HepG2 (cell line): Measurements from ENCODE around the gene TRIM62. TPM values are rescaled to one million over a fixed set of nuclear protein-coding genes. Genes with fewer than 3 reads are reported as not detected.

Source experiments
- ATAC-seq: fragments of 200-7000 bp; cut with Tn5 transposase; 3 replicates; pipeline ENCODE4 v1.9.1; 2020; ENCODE audit warnings: mild to moderate bottlenecking, moderate library complexity
- BruUV-seq: library from RNA; stranded (reverse); fragments of 400-500 nt; replicated peaks from 2 replicates; lab custom pipeline; 2021; lab: Mats Ljungman, UMichigan
- CTCF ChIA-PET: fragments of 300-600 bp; formaldehyde crosslinking; extraction: SDS; loops from one replicate; lab custom pipeline; 2021; ENCODE audit warnings: low total read pairs, inconsistent platforms, low intra/inter-chr PET ratio; lab: Yijun Ruan, JAX
- POLR2A ChIA-PET: fragments of 350-600 bp; sonication (Branson Sonifier 250); formaldehyde crosslinking; loops from one replicate; lab custom pipeline; 2020; ENCODE audit warnings: antibody characterized with exemption, inconsistent platforms; lab: Yijun Ruan, JAX
- DNase-seq: peaks from one replicate; pipeline ENCODE4 v3.0.0-alpha.2; 2015; ENCODE audit warnings: low spot score
- FAIRE-seq: peaks from 3 replicates; lab custom pipeline; 2011; peaks lifted over from hg19 to GRCh38; lab: Jason Lieb, UNC
- H2AFZ ChIP-seq: one replicate; pipeline ENCODE4 v1.6.1; 2011; ENCODE audit warnings: low read length, inconsistent platforms
- H3K27ac ChIP-seq: fragments of 300-600 bp; 3 replicates; pipeline ENCODE4 v1.8.0; 2011; ENCODE audit warnings: mixed run types, mild to moderate bottlenecking, mixed read lengths, low read length, inconsistent platforms; ENCODE audit not compliant: insufficient read depth; ENCODE audit errors: extremely low read length
- H3K27me3 ChIP-seq, 2 experiments: fragments of 200-600 bp in 1 of 2; 2 replicates in 1 of 2; 3 replicates in 1 of 2; pipeline versions ENCODE4 v1.6.0 to v1.8.0; 2011; ENCODE audit warnings: low read length in 2 of 2, mild to moderate bottlenecking in 2 of 2, moderate library complexity in 2 of 2, inconsistent platforms in 1 of 2; ENCODE audit not compliant: insufficient read depth in 2 of 2, control insufficient read depth in 1 of 2
- H3K36me3 ChIP-seq, 2 experiments: fragments of 200-600 bp in 1 of 2; replicated peaks in 1 of 2; 2 replicates in 1 of 2; 3 replicates in 1 of 2; pipeline versions ENCODE4 v1.5.1 to v1.8.0; 2011; ENCODE audit warnings: low read length in 2 of 2, inconsistent platforms in 1 of 2; ENCODE audit not compliant: insufficient read depth in 2 of 2, control insufficient read depth in 1 of 2
- H3K4me1 ChIP-seq: 2 replicates; pipeline ENCODE4 v1.5.1; 2012; ENCODE audit warnings: low read length, inconsistent platforms; ENCODE audit not compliant: insufficient read depth
- H3K4me2 ChIP-seq: 2 replicates; pipeline ENCODE4 v1.6.0; 2011; ENCODE audit warnings: low read depth, low read length, inconsistent platforms
- H3K4me3 ChIP-seq, 3 experiments: fragments of 200-600 bp in 1 of 3; sonication (generic), shearing (Covaris generic) in 1 of 3; replicated peaks in 1 of 3; 2 replicates each; pipeline ENCODE4 v1.5.1; 2011 to 2016; ENCODE audit warnings: low read length in 3 of 3, inconsistent platforms in 2 of 3, low read depth in 2 of 3, mild to moderate bottlenecking in 2 of 3, control low read depth in 1 of 3, mixed read lengths in 1 of 3; ENCODE audit not compliant: insufficient read depth in 1 of 3
- H3K79me2 ChIP-seq: one replicate; pipeline ENCODE4 v1.6.1; 2011; ENCODE audit warnings: low read length, inconsistent platforms; ENCODE audit not compliant: insufficient read depth
- H3K9ac ChIP-seq: 2 replicates; pipeline ENCODE4 v1.6.0; 2011; ENCODE audit warnings: mild to moderate bottlenecking, low read depth, low read length, inconsistent platforms; ENCODE audit not compliant: insufficient read depth
- H3K9me3 ChIP-seq: 2 replicates; pipeline ENCODE4 v1.5.1; 2012; ENCODE audit warnings: mild to moderate bottlenecking, low read length
- H4K20me1 ChIP-seq: 2 replicates; pipeline ENCODE4 v1.6.0; 2011; ENCODE audit warnings: inconsistent platforms, mild to moderate bottlenecking, low read length, moderate library complexity; ENCODE audit not compliant: insufficient read depth
- CEBPG ChIP-seq: IDR thresholded peaks from 2 replicates; pipeline ENCODE4 v1.6.1; 2016
- CSRNP2 ChIP-seq: sonication (generic); formaldehyde crosslinking; conservative IDR thresholded peaks from 2 replicates; pipeline ENCODE4 v1.8.0; 2022; ENCODE audit warnings: low read depth, missing genetic modification reagents
- DMAP1 ChIP-seq: IDR thresholded peaks from 2 replicates; pipeline ENCODE4 v1.6.1; 2016
- ELF4 ChIP-seq: sonication (generic); formaldehyde crosslinking; IDR thresholded peaks from 2 replicates; pipeline ENCODE4 v1.5.0; 2020; ENCODE audit warnings: missing genetic modification reagents, mild to moderate bottlenecking, moderate library complexity, borderline replicate concordance
- PAX8 ChIP-seq: sonication (generic); formaldehyde crosslinking; IDR thresholded peaks from 2 replicates; pipeline ENCODE4 v1.8.0; 2022; ENCODE audit warnings: mild to moderate bottlenecking, missing genetic modification reagents, borderline replicate concordance
- RFX1 ChIP-seq: fragments of 450-650 bp; IDR thresholded peaks from 2 replicates; pipeline ENCODE4 v1.6.1; 2017
- UBTF ChIP-seq: sonication (generic); formaldehyde crosslinking; IDR thresholded peaks from 2 replicates; pipeline ENCODE4 v1.4.0; 2020; ENCODE audit warnings: mild to moderate bottlenecking, missing genetic modification reagents
- ZNF724P ChIP-seq: sonication (generic); formaldehyde crosslinking; IDR thresholded peaks from 2 replicates; pipeline ENCODE4 v1.8.0; 2022; ENCODE audit warnings: missing genetic modification reagents, borderline replicate concordance
- WGBS: methylation state at CpG from one replicate; pipeline ENCODE4 v1.1.6; 2017; ENCODE audit warnings: low lambda C conversion rate; 5-methylcytosine and 5-hydroxymethylcytosine counted together
- in situ Hi-C: cut with HindIII; loops from 2 replicates; pipeline ENCODE4 v1.10.0; 2017; ENCODE audit warnings: low pct_unique_long_range_greater_than_20kb; ENCODE audit not compliant: extremely low pct_ligation_motif_present
- intact Hi-C: fragments of 100-400 bp; cut with micrococcal nuclease; formaldehyde crosslinking; loops from one replicate; pipeline ENCODE4 v1.10.0; 2022; ENCODE audit not compliant: unreplicated experiment
- polyA plus RNA-seq, 8 experiments: library from polyadenylated mRNA; depleted of rRNA in 3 of 8; stranded (reverse) in 7 of 8; unstranded in 1 of 8; fragments of >200 nt; fragmentation: Illumina TruSeq in 4 of 8; extraction: Trizol in 4 of 8; gene quantifications; 2 replicates each; pipeline versions ENCODE4 v1.2.1 to v1.2.3, GENCODE V29; 2011 to 2016; ENCODE audit warnings: low read depth in 4 of 8, missing spikeins in 1 of 8, mixed read lengths in 1 of 8; ENCODE audit not compliant: insufficient read depth in 1 of 8
- total RNA-seq, 5 experiments: library from RNA; depleted of rRNA; stranded (reverse); fragments of >200 nt; fragmentation: Illumina TruSeq; extraction: Trizol; gene quantifications; 2 replicates each; pipeline ENCODE4 v1.2.3, GENCODE V29; 2016; ENCODE audit warnings: low read depth in 1 of 5
- TF ChIP-seq, protein P1 (sequence below): sonication (generic); formaldehyde crosslinking; IDR thresholded peaks from 2 replicates; pipeline ENCODE4 v1.9.0; 2021; ENCODE audit warnings: missing genetic modification reagents, borderline replicate concordance

TRIM62 gene
- total and polyA plus RNA-seq, 2 of the 13 experiments (the other 11 are each of a cell fraction or from before 2014, with no cell fraction given): 0.53 to 0.57 TPM

DNA sequence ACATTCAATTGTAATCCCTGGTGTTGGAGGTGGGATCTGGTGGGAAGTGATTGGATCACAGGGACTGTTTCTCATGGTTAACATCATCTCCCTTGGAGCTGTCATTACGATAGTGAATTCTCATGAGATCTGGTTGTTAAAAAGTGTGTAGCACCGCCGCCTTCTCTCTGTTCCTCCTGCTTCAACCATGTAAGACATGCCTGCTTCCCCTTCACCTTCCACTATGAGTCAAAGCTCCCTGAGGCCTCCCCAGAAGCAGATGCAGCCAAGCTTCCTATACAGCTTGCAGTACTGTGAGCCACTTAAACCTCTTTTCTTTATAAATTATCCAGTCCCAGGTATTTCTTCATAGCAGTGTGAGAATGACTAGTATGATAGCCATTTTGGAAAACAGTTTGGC lies 30.1 kb upstream of the TRIM62 start:
- 17% methylated on average over 3 of the region's 3 CpGs for WGBS
- BruUV-seq: no TSS peak
- H4K20me1 ChIP-seq: no peaks in the 10 kb centered on the region
- no peaks in the 10 kb centered on the region for H3K4me1 ChIP-seq
- H3K4me3 ChIP-seq: no peak overlapping the region
- in situ Hi-C loops (no loop called here), intact Hi-C loops (no loop called here)
- no peak overlapping the region for H3K27ac ChIP-seq
- H2AFZ ChIP-seq: no peak overlapping the region
- ChIA-PET POLR2A (no interaction called here), CTCF (no interaction called here)
- TF ChIP-seq, protein P1, sequence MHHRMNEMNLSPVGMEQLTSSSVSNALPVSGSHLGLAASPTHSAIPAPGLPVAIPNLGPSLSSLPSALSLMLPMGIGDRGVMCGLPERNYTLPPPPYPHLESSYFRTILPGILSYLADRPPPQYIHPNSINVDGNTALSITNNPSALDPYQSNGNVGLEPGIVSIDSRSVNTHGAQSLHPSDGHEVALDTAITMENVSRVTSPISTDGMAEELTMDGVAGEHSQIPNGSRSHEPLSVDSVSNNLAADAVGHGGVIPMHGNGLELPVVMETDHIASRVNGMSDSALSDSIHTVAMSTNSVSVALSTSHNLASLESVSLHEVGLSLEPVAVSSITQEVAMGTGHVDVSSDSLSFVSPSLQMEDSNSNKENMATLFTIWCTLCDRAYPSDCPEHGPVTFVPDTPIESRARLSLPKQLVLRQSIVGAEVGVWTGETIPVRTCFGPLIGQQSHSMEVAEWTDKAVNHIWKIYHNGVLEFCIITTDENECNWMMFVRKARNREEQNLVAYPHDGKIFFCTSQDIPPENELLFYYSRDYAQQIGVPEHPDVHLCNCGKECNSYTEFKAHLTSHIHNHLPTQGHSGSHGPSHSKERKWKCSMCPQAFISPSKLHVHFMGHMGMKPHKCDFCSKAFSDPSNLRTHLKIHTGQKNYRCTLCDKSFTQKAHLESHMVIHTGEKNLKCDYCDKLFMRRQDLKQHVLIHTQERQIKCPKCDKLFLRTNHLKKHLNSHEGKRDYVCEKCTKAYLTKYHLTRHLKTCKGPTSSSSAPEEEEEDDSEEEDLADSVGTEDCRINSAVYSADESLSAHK (CRISPR knock-in tag): no peak
- TF ChIP-seq RFX1 (no peak), PAX8 (CRISPR knock-in tag) (no peak), ZNF724P (no peak), CEBPG (CRISPR knock-in tag) (no peak), ELF4 (CRISPR knock-in tag) (no peak), UBTF (no peak), CSRNP2 (CRISPR knock-in tag) (no peak), DMAP1 (no peak)
- ATAC-seq (no peak), DNase-seq (no peak), FAIRE-seq (no peak)
- H3K79me2 ChIP-seq: no peaks in the 10 kb centered on the region
- no peaks in the 10 kb centered on the region for H3K27me3 ChIP-seq
- no peak overlapping the region for H3K4me2 ChIP-seq
- no peak overlapping the region for H3K9ac ChIP-seq
- no peaks in the 10 kb centered on the region for H3K36me3 ChIP-seq
- no peaks in the 10 kb centered on the region for H3K9me3 ChIP-seq
